Measurements from ENCODE around the gene DOK4. TPM values are rescaled to one million over a fixed set of nuclear protein-coding genes. Genes with fewer than 3 reads are reported as not detected.
"Not testable (repeated sequence)": the region's sequence is repeated elsewhere in the genome, so short reads cannot be mapped to it uniquely, and the experiment has no call there.

The DOK4 gene
- total RNA-seq, 1 donor from 2014 or later: 19.4 TPM

GRCh38 chr16:57502048-57502775 lies 15.9 kb upstream of the DOK4 start:
- Histone ChIP-seq H3K4me3 (no peak overlapping the region), H3K4me1 (no peaks in the 10 kb centered on the region), H3K36me3 (no peaks in the 10 kb centered on the region), H3K27ac (no peak overlapping the region), H3K27me3 (no peaks in the 10 kb centered on the region), H3K9me3 (no peaks in the 10 kb centered on the region)
- intact Hi-C loops (cut with DNase I): no loop called here
- TF ChIP-seq POLR2AphosphoS5 (IDR thresholded peaks at IDR 0.05; ENCODE audit: insufficient read depth in 1 of 2, low read depth in 1 of 2): no peak
- TF ChIP-seq POLR2A (IDR thresholded peaks at IDR 0.05): no peak
- TF ChIP-seq, protein P1, sequence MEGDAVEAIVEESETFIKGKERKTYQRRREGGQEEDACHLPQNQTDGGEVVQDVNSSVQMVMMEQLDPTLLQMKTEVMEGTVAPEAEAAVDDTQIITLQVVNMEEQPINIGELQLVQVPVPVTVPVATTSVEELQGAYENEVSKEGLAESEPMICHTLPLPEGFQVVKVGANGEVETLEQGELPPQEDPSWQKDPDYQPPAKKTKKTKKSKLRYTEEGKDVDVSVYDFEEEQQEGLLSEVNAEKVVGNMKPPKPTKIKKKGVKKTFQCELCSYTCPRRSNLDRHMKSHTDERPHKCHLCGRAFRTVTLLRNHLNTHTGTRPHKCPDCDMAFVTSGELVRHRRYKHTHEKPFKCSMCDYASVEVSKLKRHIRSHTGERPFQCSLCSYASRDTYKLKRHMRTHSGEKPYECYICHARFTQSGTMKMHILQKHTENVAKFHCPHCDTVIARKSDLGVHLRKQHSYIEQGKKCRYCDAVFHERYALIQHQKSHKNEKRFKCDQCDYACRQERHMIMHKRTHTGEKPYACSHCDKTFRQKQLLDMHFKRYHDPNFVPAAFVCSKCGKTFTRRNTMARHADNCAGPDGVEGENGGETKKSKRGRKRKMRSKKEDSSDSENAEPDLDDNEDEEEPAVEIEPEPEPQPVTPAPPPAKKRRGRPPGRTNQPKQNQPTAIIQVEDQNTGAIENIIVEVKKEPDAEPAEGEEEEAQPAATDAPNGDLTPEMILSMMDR (IDR thresholded peaks at IDR 0.05): no peak
- DNase-seq (ENCODE audit: extremely low spot score in 2 of 2): no peak

DNA sequence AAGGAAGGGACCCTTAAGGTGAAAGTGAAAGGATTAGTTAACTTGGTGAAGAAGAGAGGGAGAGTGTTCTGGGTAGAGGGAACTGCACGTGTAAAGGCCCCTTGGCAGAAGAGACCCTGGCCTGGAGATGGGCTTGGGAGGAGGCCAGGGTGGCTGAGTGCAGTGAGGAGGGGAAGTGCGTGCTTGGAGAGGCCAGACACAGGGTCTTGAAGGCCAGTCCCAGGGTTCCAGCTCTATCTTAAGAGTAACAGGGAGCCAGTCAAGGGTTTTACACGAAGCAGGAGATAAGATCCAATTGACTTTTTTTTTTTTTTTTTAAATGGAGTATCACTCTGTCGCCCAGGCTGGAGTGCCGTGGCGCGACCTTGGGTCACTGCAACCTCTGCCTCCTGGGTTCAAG lies 15.2 kb upstream of the DOK4 start:
- no peaks in the 10 kb centered on the region for H3K9me3 ChIP-seq
- no peak overlapping the region for H3K27ac ChIP-seq
- no peaks in the 10 kb centered on the region for H3K27me3 ChIP-seq
- H3K4me3 ChIP-seq: no peak overlapping the region
- intact Hi-C loops (cut with DNase I): no loop called here
- no peak for DNase-seq (ENCODE audit: extremely low spot score in 2 of 2)
- H3K36me3 ChIP-seq: no peaks in the 10 kb centered on the region
- TF ChIP-seq, protein P1 (IDR thresholded peaks at IDR 0.05): no peak
- no peak for TF ChIP-seq POLR2A (IDR thresholded peaks at IDR 0.05)
- no peak for TF ChIP-seq POLR2AphosphoS5 (IDR thresholded peaks at IDR 0.05; ENCODE audit: insufficient read depth in 1 of 2, low read depth in 1 of 2)
- no peaks in the 10 kb centered on the region for H3K4me1 ChIP-seq

DNA sequence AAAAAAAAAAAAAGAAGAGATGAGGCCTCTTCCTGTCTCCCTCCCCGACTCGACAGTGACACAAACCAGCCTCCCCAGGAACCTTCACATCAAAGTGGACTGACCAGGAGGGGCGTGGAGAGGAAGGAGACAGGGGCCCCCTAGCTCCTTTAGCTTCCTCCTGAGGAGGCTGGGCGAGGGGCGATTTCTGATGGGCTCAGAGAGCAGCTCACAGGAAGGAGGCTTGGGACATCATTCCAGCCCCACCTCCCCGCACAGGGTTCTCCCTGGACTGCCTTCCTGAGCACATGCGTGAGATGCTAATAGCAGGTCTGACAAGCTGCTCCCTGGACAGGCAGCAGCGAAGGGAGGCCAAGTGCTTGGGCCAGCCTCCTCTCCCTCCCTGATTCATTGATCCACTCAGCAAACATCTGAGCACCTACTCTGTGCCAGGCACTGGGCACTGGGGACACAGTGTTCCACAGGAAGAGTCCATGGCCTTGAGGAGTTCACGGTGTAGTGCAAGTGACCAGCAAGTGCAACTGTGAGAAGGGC lies 14.4 kb upstream of the DOK4 start:
- TF ChIP-seq POLR2AphosphoS5 (IDR thresholded peaks at IDR 0.05; ENCODE audit: insufficient read depth in 1 of 2, low read depth in 1 of 2) (no peak), POLR2A (IDR thresholded peaks at IDR 0.05) (no peak)
- TF ChIP-seq, protein P1 (IDR thresholded peaks at IDR 0.05): no peak
- no peak for DNase-seq (ENCODE audit: extremely low spot score in 2 of 2)
- H3K9me3 ChIP-seq: no peaks in the 10 kb centered on the region
- intact Hi-C loops (cut with DNase I): no loop called here
- no peak overlapping the region for H3K4me3 ChIP-seq
- no peaks in the 10 kb centered on the region for H3K27me3 ChIP-seq
- no peaks in the 10 kb centered on the region for H3K36me3 ChIP-seq
- H3K27ac ChIP-seq: no peak overlapping the region
- H3K4me1 ChIP-seq: no peaks in the 10 kb centered on the region

- H3K9me3 ChIP-seq; DNase-seq (ENCODE audit: extremely low spot score in 2 of 2): not testable (repeated sequence)
- intact Hi-C loops (cut with DNase I): loop anchor here (5.0 kb wide), 1 partner anchor 578 kb away; no protein-coding TSS in a partner anchor
Observed at GRCh38 chr16:57499941-57500340, 13.6 kb upstream of the DOK4 start.

GRCh38 chr16:57498031-57498430 lies 11.7 kb upstream of the DOK4 start:
- no peaks in the 10 kb centered on the region for H3K4me1 ChIP-seq
- TF ChIP-seq, protein P1 (IDR thresholded peaks at IDR 0.05): no peak
- no peak for TF ChIP-seq POLR2A (IDR thresholded peaks at IDR 0.05)
- no peak for TF ChIP-seq POLR2AphosphoS5 (IDR thresholded peaks at IDR 0.05; ENCODE audit: insufficient read depth in 1 of 2, low read depth in 1 of 2)
- no peak overlapping the region for H3K4me3 ChIP-seq
- intact Hi-C loops (cut with DNase I): loop anchor here (5.0 kb wide), 1 partner anchor 576 kb away; no protein-coding TSS in a partner anchor
- no peak for DNase-seq (ENCODE audit: extremely low spot score in 2 of 2)
- no peaks in the 10 kb centered on the region for H3K9me3 ChIP-seq
- no peak overlapping the region for H3K27ac ChIP-seq
- no peaks in the 10 kb centered on the region for H3K36me3 ChIP-seq
- no peaks in the 10 kb centered on the region for H3K27me3 ChIP-seq

More at GRCh38 chr16:57499941-57500340, 13.6 kb upstream of the DOK4 start:
- H3K27ac ChIP-seq, H3K4me3 ChIP-seq, H3K36me3 ChIP-seq, H3K4me1 ChIP-seq, H3K27me3 ChIP-seq: not testable (repeated sequence)

All from vagina (tissue), 2 donors.